Panc1 (cell line): Measurements from ENCODE around the gene FGF19. TPM values are rescaled to one million over a fixed set of nuclear protein-coding genes. Genes with fewer than 3 reads are reported as not detected.

Source experiments
- ATAC-seq: fragments of 200-7000 bp; cut with Tn5 transposase; 2 replicates; pipeline ENCODE4 v1.9.1; 2020; ENCODE audit warnings: mild to moderate bottlenecking, moderate library complexity
- BruUV-seq: library from RNA; stranded (reverse); fragments of 400-500 nt; replicated peaks from 2 replicates; lab custom pipeline; 2021; lab: Mats Ljungman, UMichigan
- CTCF ChIA-PET: fragments of 300-600 bp; sonication (Branson Sonifier 250); formaldehyde crosslinking; loops from one replicate; lab custom pipeline; 2022; ENCODE audit warnings: antibody characterized with exemption; lab: Charles Lee
- POLR2A ChIA-PET: fragments of 300-600 bp; sonication (Branson Sonifier 250); formaldehyde crosslinking; loops from one replicate; lab custom pipeline; 2022; ENCODE audit warnings: antibody characterized with exemption; lab: Charles Lee
- DNase-seq: peaks from one replicate; pipeline ENCODE4 v3.0.0-alpha.2; 2010; ENCODE audit warnings: low read depth, low spot score
- H3K27ac ChIP-seq: 2 replicates; pipeline ENCODE4 v1.5.1; 2011; ENCODE audit warnings: mild to moderate bottlenecking, low read length, inconsistent platforms
- H3K27me3 ChIP-seq: fragments of 200-500 bp; sonication (Bioruptor generic); 2 replicates; pipeline ENCODE4 v1.6.0; 2014; ENCODE audit warnings: low read length, inconsistent platforms; ENCODE audit not compliant: control insufficient read depth, insufficient read depth
- H3K36me3 ChIP-seq: fragments of 200-500 bp; sonication (Bioruptor generic); 2 replicates; pipeline ENCODE4 v1.5.1; 2014; ENCODE audit warnings: inconsistent platforms, mild to moderate bottlenecking, low read length, moderate library complexity; ENCODE audit not compliant: control insufficient read depth, insufficient read depth
- H3K4me1 ChIP-seq: 2 replicates; pipeline ENCODE4 v1.5.1; 2011; ENCODE audit warnings: inconsistent platforms, mild to moderate bottlenecking, low read length, moderate library complexity; ENCODE audit not compliant: control insufficient read depth, insufficient read depth
- H3K4me3 ChIP-seq, 2 experiments: 2 replicates each; pipeline ENCODE4 v1.5.1; 2011 to 2012; ENCODE audit warnings: low read depth in 2 of 2, low read length in 2 of 2, mild to moderate bottlenecking in 2 of 2, inconsistent platforms in 1 of 2, moderate library complexity in 1 of 2
- H3K9me3 ChIP-seq: fragments of 200-500 bp; sonication (Bioruptor generic); 2 replicates; pipeline ENCODE4 v1.5.1; 2014; ENCODE audit warnings: low read depth, mild to moderate bottlenecking, inconsistent platforms, low read length, moderate library complexity; ENCODE audit not compliant: control insufficient read depth, insufficient read depth
- CTCF ChIP-seq: fragments of 450-650 bp; IDR thresholded peaks from 2 replicates; pipeline ENCODE4 v1.5.1; 2017; ENCODE audit warnings: mild to moderate bottlenecking
- POLR2AphosphoS5 ChIP-seq: IDR thresholded peaks from 2 replicates; pipeline ENCODE4 v1.6.1; 2012; ENCODE audit warnings: mild to moderate bottlenecking, low read depth, low read length, moderate library complexity
- REST ChIP-seq, 2 experiments: IDR thresholded peaks; 2 replicates each; pipeline ENCODE4 v1.6.1; 2011 to 2012; ENCODE audit warnings: low read depth in 2 of 2, control low read depth in 1 of 2, low read length in 1 of 2, mild to moderate bottlenecking in 1 of 2, moderate library complexity in 1 of 2; ENCODE audit not compliant: insufficient read depth in 1 of 2
- SIN3A ChIP-seq: IDR thresholded peaks from 2 replicates; pipeline ENCODE4 v1.6.1; 2012; ENCODE audit warnings: low read depth, mild to moderate bottlenecking, low read length, moderate library complexity, borderline replicate concordance; ENCODE audit not compliant: insufficient read depth
- TCF7L2 ChIP-seq: IDR thresholded peaks from 2 replicates; pipeline ENCODE4 v1.6.1; 2011; ENCODE audit warnings: mild to moderate bottlenecking, low read depth, low read length, inconsistent platforms
- in situ Hi-C: cut with HindIII; loops from 2 replicates; pipeline ENCODE4 v1.10.0; 2016; ENCODE audit warnings: low sequenced_read_pairs, low pct_unique_long_range_greater_than_20kb
- intact Hi-C: fragments of 100-400 bp; cut with micrococcal nuclease; formaldehyde crosslinking; loops from one replicate; pipeline ENCODE4 v1.10.0; 2022; ENCODE audit not compliant: unreplicated experiment
- total RNA-seq: library from RNA; stranded (reverse); gene quantifications from one replicate; pipeline ENCODE4 v1.2.1, GENCODE V29; 2021; ENCODE audit not compliant: unreplicated experiment

Gene FGF19
- total RNA-seq, 1 experiment from 2014 or later: not detected

DNA sequence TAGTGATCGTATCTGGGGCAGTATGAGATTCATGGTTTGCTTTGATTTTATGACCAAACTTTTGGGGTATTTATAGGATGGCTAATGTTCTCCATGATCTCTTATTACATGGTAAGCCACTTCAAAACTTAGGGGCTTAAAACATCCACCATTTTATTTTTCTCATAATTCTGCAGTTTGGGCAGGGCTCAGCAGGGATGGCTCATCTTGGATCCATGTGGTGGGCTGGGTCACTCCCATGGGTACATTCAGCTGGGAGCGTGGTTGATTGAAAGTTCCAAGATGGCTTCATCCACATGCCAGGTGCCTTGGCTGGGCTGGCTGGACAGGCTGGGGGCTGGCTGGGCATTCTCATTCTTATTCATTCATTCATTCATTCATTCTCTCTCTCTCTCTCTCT is 30.5 kb upstream of the FGF19 start:
- TF ChIP-seq REST (IDR thresholded peaks at IDR 0.05; ENCODE audit: insufficient read depth in 1 of 2, low read depth in 2 of 2, low read length in 1 of 2) (no peak), CTCF (no peak), SIN3A (no peak), POLR2AphosphoS5 (no peak), TCF7L2 (no peak)

GRCh38 chr11:69732910-69733309 is 29.1 kb upstream of the FGF19 start:
- Histone ChIP-seq H3K9me3 (peaks cover 8% of the 10 kb centered on the region; the same call in 1 of the 2 replicates), H3K27me3 (no peaks in the 10 kb centered on the region), H3K27ac (no peak overlapping the region), H3K4me3 (no peak overlapping the region), H3K4me1 (no peaks in the 10 kb centered on the region), H3K36me3 (no peaks in the 10 kb centered on the region)
- ChIA-PET POLR2A (no interaction called here), CTCF (no interaction called here)
- intact Hi-C loops (no loop called here), in situ Hi-C loops (no loop called here)
- TF ChIP-seq TCF7L2: no peak
- no peak for TF ChIP-seq CTCF
- no peak for TF ChIP-seq REST (IDR thresholded peaks at IDR 0.05; ENCODE audit: insufficient read depth in 1 of 2, low read depth in 2 of 2, low read length in 1 of 2)
- no peak for TF ChIP-seq SIN3A
- TF ChIP-seq POLR2AphosphoS5: no peak
- DNase-seq (no peak), ATAC-seq (no peak)
- no TSS peak for BruUV-seq

More for the DNA sequence above, 30.5 kb upstream of the FGF19 start:
- DNase-seq (no peak), ATAC-seq (no peak)
- Histone ChIP-seq H3K27me3 (no peaks in the 10 kb centered on the region), H3K4me3 (no peak overlapping the region), H3K4me1 (no peaks in the 10 kb centered on the region), H3K27ac (no peak overlapping the region), H3K9me3 (peaks cover 8% of the 10 kb centered on the region; the same call in 1 of the 2 replicates), H3K36me3 (no peaks in the 10 kb centered on the region)
- POLR2A ChIA-PET: no interaction called here
- no TSS peak for BruUV-seq
- intact Hi-C loops: no loop called here
- CTCF ChIA-PET: no interaction called here
- in situ Hi-C loops: no loop called here
